PFSK-1 (cell line): ENCODE measurements around the gene USP14.

Experiments used
- FOXP2 ChIP-seq: optimal IDR thresholded peaks from 2 replicates; pipeline ENCODE3; 2011; ENCODE audit warnings: borderline replicate concordance, control low read depth, inconsistent platforms; ENCODE audit not compliant: insufficient read depth; ENCODE audit errors: extremely low read length, extremely low read depth
- POLR2AphosphoS5 ChIP-seq: IDR thresholded peaks from 2 replicates; pipeline ENCODE4 v1.6.1; 2012; ENCODE audit warnings: low read depth, mild to moderate bottlenecking, control low read depth, low read length, moderate library complexity
- SIN3A ChIP-seq: IDR thresholded peaks from 2 replicates; pipeline ENCODE4 v1.6.1; 2012; ENCODE audit warnings: mild to moderate bottlenecking, low read length, moderate library complexity, borderline replicate concordance; ENCODE audit not compliant: insufficient read depth
- TF ChIP-seq, protein P1 (sequence below), 2 experiments: IDR thresholded peaks; 2 replicates each; pipeline versions ENCODE4 v1.6.1 to v1.8.0; 2011 to 2012; ENCODE audit warnings: low read depth in 2 of 2, low read length in 2 of 2, control low read depth in 1 of 2, inconsistent platforms in 1 of 2, mild to moderate bottlenecking in 1 of 2, moderate library complexity in 1 of 2; ENCODE audit not compliant: insufficient read depth in 1 of 2

- TF ChIP-seq, protein P1, sequence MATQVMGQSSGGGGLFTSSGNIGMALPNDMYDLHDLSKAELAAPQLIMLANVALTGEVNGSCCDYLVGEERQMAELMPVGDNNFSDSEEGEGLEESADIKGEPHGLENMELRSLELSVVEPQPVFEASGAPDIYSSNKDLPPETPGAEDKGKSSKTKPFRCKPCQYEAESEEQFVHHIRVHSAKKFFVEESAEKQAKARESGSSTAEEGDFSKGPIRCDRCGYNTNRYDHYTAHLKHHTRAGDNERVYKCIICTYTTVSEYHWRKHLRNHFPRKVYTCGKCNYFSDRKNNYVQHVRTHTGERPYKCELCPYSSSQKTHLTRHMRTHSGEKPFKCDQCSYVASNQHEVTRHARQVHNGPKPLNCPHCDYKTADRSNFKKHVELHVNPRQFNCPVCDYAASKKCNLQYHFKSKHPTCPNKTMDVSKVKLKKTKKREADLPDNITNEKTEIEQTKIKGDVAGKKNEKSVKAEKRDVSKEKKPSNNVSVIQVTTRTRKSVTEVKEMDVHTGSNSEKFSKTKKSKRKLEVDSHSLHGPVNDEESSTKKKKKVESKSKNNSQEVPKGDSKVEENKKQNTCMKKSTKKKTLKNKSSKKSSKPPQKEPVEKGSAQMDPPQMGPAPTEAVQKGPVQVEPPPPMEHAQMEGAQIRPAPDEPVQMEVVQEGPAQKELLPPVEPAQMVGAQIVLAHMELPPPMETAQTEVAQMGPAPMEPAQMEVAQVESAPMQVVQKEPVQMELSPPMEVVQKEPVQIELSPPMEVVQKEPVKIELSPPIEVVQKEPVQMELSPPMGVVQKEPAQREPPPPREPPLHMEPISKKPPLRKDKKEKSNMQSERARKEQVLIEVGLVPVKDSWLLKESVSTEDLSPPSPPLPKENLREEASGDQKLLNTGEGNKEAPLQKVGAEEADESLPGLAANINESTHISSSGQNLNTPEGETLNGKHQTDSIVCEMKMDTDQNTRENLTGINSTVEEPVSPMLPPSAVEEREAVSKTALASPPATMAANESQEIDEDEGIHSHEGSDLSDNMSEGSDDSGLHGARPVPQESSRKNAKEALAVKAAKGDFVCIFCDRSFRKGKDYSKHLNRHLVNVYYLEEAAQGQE (IDR thresholded peaks at IDR 0.05; ENCODE audit: insufficient read depth in 1 of 2, low read depth in 2 of 2, low read length in 2 of 2): no peak
- TF ChIP-seq POLR2AphosphoS5 (no peak), SIN3A (no peak), FOXP2 (no peak)
Measured at GRCh38 chr18:231563-231962, 73.2 kb downstream of the USP14 start.
